K562 (cell line): ENCODE results near the gene LPIN1. TPM values are rescaled to one million over a fixed set of nuclear protein-coding genes. Genes with fewer than 3 reads are reported as not detected.
A peak's percentile ranks its signal among the peaks of the same experiment; 100 is the strongest.

Source experiments
- CBX1 ChIP-seq: sonication (generic); IDR thresholded peaks from 2 replicates; pipeline ENCODE4 v1.6.1; 2016; ENCODE audit warnings: antibody characterized with exemption, low read depth, mild to moderate bottlenecking
- CXXC5 ChIP-seq: fragments of 250-450 bp; sonication (Bioruptor Pico); IDR thresholded peaks from 2 replicates; pipeline ENCODE4 v1.8.0; 2022; ENCODE audit warnings: inconsistent platforms, mild to moderate bottlenecking, moderate library complexity
- GABPB1 ChIP-seq: sonication (generic); formaldehyde crosslinking; IDR thresholded peaks from 2 replicates; pipeline ENCODE4 v1.8.0; 2022; ENCODE audit warnings: mild to moderate bottlenecking, missing genetic modification reagents
- HNRNPLL ChIP-seq: fragments of 200-400 bp; formaldehyde crosslinking; IDR thresholded peaks from 2 replicates; pipeline ENCODE4 v1.6.1; 2017; ENCODE audit warnings: low read length, low read depth, mild to moderate bottlenecking; ENCODE audit not compliant: poor library complexity, severe bottlenecking
- KHSRP ChIP-seq: fragments of 450-650 bp; IDR thresholded peaks from 2 replicates; pipeline ENCODE4 v1.6.1; 2017
- RERE ChIP-seq: sonication (generic); formaldehyde crosslinking; IDR thresholded peaks from 2 replicates; pipeline ENCODE4 v1.8.0; 2023; ENCODE audit warnings: missing genetic modification reagents, mild to moderate bottlenecking, borderline replicate concordance
- RHOXF2B ChIP-seq: fragments of 250-450 bp; sonication (Bioruptor Pico); conservative IDR thresholded peaks from 2 replicates; pipeline ENCODE4 v1.5.1; 2021
- TAF7 ChIP-seq: fragments of 450-650 bp; IDR thresholded peaks from 2 replicates; pipeline ENCODE4 v1.6.1; 2016; ENCODE audit warnings: missing genetic modification characterization, missing compliant biosample characterization
- TCF3 ChIP-seq: sonication (generic); formaldehyde crosslinking; IDR thresholded peaks from 2 replicates; pipeline ENCODE4 v1.4.0; 2020; ENCODE audit warnings: mild to moderate bottlenecking, missing genetic modification reagents
- TOE1 ChIP-seq, 2 experiments: fragments of 450-650 bp in 1 of 2; sonication (generic) in 1 of 2; formaldehyde crosslinking in 1 of 2; IDR thresholded peaks; 2 replicates each; pipeline versions ENCODE4 v1.7.1 to v1.8.0; 2016 to 2022; ENCODE audit warnings: borderline replicate concordance in 2 of 2, mild to moderate bottlenecking in 2 of 2, antibody characterized with exemption in 1 of 2, inconsistent platforms in 1 of 2, low read depth in 1 of 2, missing genetic modification reagents in 1 of 2, moderate library complexity in 1 of 2
- ZBTB1 ChIP-seq: sonication (generic); formaldehyde crosslinking; IDR thresholded peaks from 2 replicates; pipeline ENCODE4 v1.8.1; 2023; ENCODE audit warnings: missing genetic modification reagents, low read depth, mild to moderate bottlenecking, borderline replicate concordance
- ZBTB43 ChIP-seq: sonication (generic); formaldehyde crosslinking; IDR thresholded peaks from 2 replicates; pipeline ENCODE4 v1.8.0; 2023; ENCODE audit warnings: mild to moderate bottlenecking, missing genetic modification reagents
- ZNF124 ChIP-seq: sonication (generic); formaldehyde crosslinking; IDR thresholded peaks from 2 replicates; pipeline ENCODE4 v1.8.1; 2022; ENCODE audit warnings: missing genetic modification reagents
- ZNF197 ChIP-seq: fragments of 200-800 bp; sonication (Bioruptor generic); IDR thresholded peaks from 2 replicates; pipeline ENCODE4 v1.6.1; 2016; ENCODE audit warnings: low read depth, missing genetic modification characterization, missing compliant biosample characterization
- ZNF217 ChIP-seq: sonication (generic); formaldehyde crosslinking; IDR thresholded peaks from 2 replicates; pipeline ENCODE4 v1.8.0; 2022; ENCODE audit warnings: mild to moderate bottlenecking, missing genetic modification reagents
- ZNF277 ChIP-seq: fragments of 250-450 bp; sonication (Bioruptor Pico); IDR thresholded peaks from 2 replicates; pipeline ENCODE4 v1.8.0; 2022; ENCODE audit warnings: inconsistent platforms, mild to moderate bottlenecking, moderate library complexity, borderline replicate concordance
- ZNF316 ChIP-seq: fragments of 450-650 bp; IDR thresholded peaks from 2 replicates; pipeline ENCODE4 v1.6.1; 2016
- ZNF551 ChIP-seq: fragments of 250-450 bp; sonication (Bioruptor Pico); IDR thresholded peaks from 2 replicates; pipeline ENCODE4 v1.5.0; 2021; ENCODE audit warnings: mild to moderate bottlenecking, moderate library complexity
- polyA plus RNA-seq, 8 experiments: library from polyadenylated mRNA; depleted of rRNA in 4 of 8; stranded (reverse) in 5 of 8; unstranded in 3 of 8; fragments of >200 nt; fragmentation: Nextera tagmentation in 2 of 8; fragmentation: Illumina TruSeq in 1 of 8; extraction: Ambion mirVana in 2 of 8; extraction: Trizol in 1 of 8; gene quantifications; 2 replicates each; pipeline versions ENCODE4 v1.2.1 to v1.2.3, GENCODE V29; 2011 to 2014; ENCODE audit warnings: inconsistent platforms in 1 of 8, missing spikeins in 1 of 8
- total RNA-seq, 7 experiments: library from RNA; depleted of rRNA in 6 of 7; stranded (reverse); fragments of >200 nt in 6 of 7; fragmentation: Illumina TruSeq in 2 of 7; extraction: Trizol in 2 of 7; gene quantifications; 2 replicates each; pipeline versions ENCODE4 v1.2.1 to v1.2.3, GENCODE V29; 2011 to 2021; ENCODE audit warnings: low replicate concordance in 1 of 7

LPIN1 gene
- total and polyA plus RNA-seq, 9 of the 15 experiments (the other 6 are each of a cell fraction or from before 2014, with no cell fraction given) = 9.2 to 84.0 (median 27.8) TPM

- TF ChIP-seq ZNF197 (CRISPR knock-in tag) (no peak), HNRNPLL (peak; percentile 15), CBX1 (peak; percentile 71; the same call in 1 of the 2 replicates), ZBTB43 (CRISPR knock-in tag) (no peak), TAF7 (tag) (no peak), RHOXF2B (no peak), KHSRP (no peak), TOE1 (IDR thresholded peaks at IDR 0.05; ENCODE audit: borderline replicate concordance) (peak; percentile 73; the same call in 1 of the 2 replicates), TOE1 (CRISPR knock-in tag; IDR thresholded peaks at IDR 0.05; ENCODE audit: borderline replicate concordance, low read depth) (no peak), ZBTB1 (no peak), ZNF551 (CRISPR knock-in tag) (no peak), RERE (CRISPR knock-in tag) (no peak), ZNF217 (CRISPR knock-in tag) (no peak), GABPB1 (CRISPR knock-in tag) (0 out of 2 replicates have a peak, but pooled peaks have one; percentile 10), TCF3 (CRISPR knock-in tag) (peak; percentile 28; the same call in 1 of the 2 replicates), CXXC5 (peak; percentile 73), ZNF277 (CRISPR knock-in tag) (no peak), ZNF316 (no peak), ZNF124 (CRISPR knock-in tag) (no peak)
Observed at GRCh38 chr2:11746376-11746806, at the start of gene LPIN1 (continued).
